HG03521 (cell line): Measurements from ENCODE around the gene RTN4RL1.
"Not testable (repeated sequence)": the region's sequence is repeated elsewhere in the genome, so short reads cannot be mapped to it uniquely, and the experiment has no call there.

Experiments
- ATAC-seq: cut with Tn5 transposase; IDR thresholded peaks from one replicate; pipeline ENCODE4 v1.9.1; 2021; ENCODE audit warnings: mild to moderate bottlenecking, moderate library complexity; ENCODE audit not compliant: unreplicated experiment

Gene RTN4RL1

GRCh38 chr17:2027528-2028233 lies 2.5 kb upstream of the RTN4RL1 start:
- ATAC-seq: no peak

GRCh38 chr17:2025622-2026309 lies 632 bp upstream of the RTN4RL1 start:
- no peak for ATAC-seq

DNA sequence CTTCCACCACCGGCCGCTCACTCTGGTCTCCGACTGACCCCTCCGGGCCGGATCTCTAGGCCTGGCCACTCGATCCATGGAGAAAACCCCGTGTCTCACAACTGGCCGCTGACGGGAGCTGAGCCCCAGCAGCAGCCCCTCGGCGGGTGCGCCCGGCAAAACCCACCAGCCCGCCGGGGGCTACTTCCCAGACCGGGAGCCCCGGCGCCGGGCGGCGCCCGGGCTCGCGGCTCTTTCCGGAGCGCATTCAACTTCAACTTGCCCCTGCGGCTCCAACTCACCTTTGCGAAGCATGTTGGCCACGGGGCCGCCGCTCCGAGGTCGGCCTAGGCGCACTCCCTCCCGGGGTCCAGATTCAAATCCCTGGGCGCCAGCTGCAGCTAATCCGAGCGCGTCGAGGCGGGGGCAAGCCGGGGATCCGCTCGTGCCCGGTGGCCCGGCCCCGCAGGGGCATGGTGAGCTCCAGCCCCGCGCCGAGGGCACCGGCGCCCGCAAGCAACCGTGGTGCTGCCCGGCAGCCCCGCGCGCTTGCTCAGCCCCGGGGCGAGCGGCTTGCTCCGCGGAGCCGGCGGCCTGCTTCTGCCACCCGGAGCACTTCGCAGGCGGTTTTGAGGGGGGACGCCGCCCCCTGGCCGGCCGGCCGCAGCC lies 438 bp downstream of the RTN4RL1 start:
- no peak for ATAC-seq

- ATAC-seq: no peak
Measured at GRCh38 chr17:2023692-2024571, 1.2 kb downstream of the RTN4RL1 start.

GRCh38 chr17:2023256-2023655 lies 1.9 kb downstream of the RTN4RL1 start:
- ATAC-seq: no peak

DNA sequence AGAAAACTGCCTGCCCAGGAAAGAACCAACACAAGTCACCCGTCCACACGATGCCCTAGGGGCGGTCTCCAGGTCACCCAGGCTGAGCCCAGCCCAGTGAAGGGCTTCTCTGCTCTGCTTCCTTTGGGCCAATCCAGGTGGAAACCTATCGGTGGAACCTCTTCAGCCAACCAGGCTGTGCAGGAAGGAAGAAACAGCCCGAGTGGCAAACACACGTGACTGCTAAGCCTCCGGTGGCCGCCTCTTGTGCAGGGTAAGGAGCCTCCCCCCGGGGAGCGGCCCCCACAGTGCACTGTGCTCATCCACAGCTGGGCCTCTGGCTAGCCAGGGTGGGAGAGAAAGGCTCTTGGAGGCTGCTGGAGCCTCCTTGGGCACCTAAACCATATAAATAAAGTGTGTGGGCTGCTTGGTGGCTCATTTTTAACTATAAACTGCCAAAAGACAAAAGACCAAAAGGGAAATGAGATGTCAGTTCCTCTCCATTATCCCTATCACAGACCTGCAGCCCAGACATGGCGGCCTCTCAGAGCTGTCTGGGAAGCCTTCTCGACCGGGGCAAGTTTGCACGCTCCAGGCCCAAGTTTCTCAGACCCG lies 2.4 kb downstream of the RTN4RL1 start:
- no peak for ATAC-seq

- ATAC-seq: no peak
Measured at GRCh38 chr17:2020721-2021120, 4.4 kb downstream of the RTN4RL1 start.

- ATAC-seq: no peak
Measured at GRCh38 chr17:2019723-2020122, 5.4 kb downstream of the RTN4RL1 start.

- no peak for ATAC-seq
Measured at GRCh38 chr17:2018716-2019510, 6.2 kb downstream of the RTN4RL1 start.

DNA sequence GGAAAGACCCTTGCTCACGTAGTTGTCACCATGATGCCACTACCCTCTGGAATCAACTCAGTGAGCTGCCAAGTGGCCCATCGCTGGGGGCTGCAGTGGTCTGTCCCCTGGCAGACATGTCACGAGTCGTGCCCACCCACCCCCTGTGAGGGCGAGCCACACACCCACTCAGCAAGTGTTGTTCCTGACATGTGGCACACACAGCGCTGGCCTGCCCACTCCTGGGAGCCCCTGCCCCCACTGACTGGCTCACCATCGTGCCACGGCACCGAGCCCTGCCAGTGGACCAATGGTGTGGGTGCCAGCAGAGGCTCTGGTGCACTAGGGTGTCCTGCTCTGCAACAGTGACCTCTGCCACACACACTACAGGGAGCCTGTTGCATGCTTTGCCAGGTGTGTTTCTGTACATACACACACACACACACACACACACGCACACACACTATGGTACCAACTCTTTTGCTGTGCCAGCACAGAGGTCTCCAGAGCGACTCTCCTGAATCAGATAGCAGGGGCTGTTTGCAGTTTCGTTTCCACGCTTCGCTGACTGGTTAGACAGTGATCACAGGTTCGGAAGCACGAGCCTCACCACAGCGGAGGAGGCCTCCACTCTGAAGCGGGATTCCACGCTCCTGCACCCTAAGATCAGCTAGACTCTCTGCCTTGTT lies 7.7 kb downstream of the RTN4RL1 start:
- no peak for ATAC-seq

GRCh38 chr17:2016494-2016893 lies 8.6 kb downstream of the RTN4RL1 start:
- ATAC-seq: no peak

DNA sequence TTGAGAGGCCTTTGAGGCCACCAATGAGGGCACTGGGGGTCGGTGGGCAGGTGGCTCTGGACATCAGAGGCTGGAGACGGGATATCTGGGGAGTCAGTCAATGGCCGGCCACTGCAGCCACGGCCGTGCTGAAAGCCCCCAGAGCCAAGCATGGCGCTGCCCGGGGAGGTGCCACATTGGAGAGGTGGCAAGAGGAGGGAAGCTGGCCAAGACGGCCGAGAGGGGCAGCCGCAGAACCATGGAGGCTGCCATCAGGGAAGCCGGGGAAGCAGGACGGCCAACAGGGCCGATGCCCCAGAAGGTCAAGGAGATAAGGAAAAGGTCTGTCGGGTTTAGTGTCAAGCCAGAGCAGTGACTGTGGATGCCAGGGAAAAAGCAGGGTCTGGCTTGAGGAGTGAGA lies 9.8 kb downstream of the RTN4RL1 start:
- ATAC-seq: no peak

- no peak for ATAC-seq
Measured at GRCh38 chr17:2013994-2014317, 11.2 kb downstream of the RTN4RL1 start.

GRCh38 chr17:2013220-2013993 lies 11.7 kb downstream of the RTN4RL1 start:
- ATAC-seq: not testable (repeated sequence)

- no peak for ATAC-seq
Measured at GRCh38 chr17:2012499-2012898, 12.6 kb downstream of the RTN4RL1 start.

- no peak for ATAC-seq
Measured at GRCh38 chr17:2011411-2012371, 13.4 kb downstream of the RTN4RL1 start.

DNA sequence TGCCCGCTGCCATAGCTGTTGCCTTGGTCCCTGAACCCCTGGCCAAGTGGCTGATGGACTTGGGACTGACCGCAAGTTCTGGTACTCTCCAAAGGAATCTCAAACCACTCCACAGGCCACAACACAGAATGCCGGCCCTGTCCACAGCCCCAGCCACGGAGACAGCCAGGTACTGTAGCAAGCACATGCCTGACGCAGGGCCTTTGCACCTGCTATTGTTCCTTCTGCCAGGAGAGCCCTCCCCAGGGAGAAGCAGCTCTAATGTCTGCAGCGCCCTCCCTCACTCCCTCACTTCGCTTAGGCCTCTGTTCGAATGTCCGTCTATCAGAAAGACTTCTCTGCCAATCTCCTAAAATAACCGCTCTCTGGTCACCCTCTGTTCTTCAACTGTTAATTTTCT lies 15.4 kb downstream of the RTN4RL1 start:
- no peak for ATAC-seq
